K562 (cell line): Measurements from ENCODE around the gene FCGR3A. TPM values are rescaled to one million over a fixed set of nuclear protein-coding genes. Genes with fewer than 3 reads are reported as not detected.
"Not testable (repeated sequence)": the region's sequence is repeated elsewhere in the genome, so short reads cannot be mapped to it uniquely, and the experiment has no call there.

ENCODE experiments used
- ARNT ChIP-seq, 2 experiments: fragments of 450-650 bp; IDR thresholded peaks; 2 replicates each; pipeline ENCODE4 v1.6.1; 2016; ENCODE audit warnings: mild to moderate bottlenecking in 1 of 2
- CSDE1 ChIP-seq, 2 experiments: fragments of 450-650 bp; IDR thresholded peaks; 2 replicates each; pipeline ENCODE4 v1.6.1; 2016; ENCODE audit warnings: mild to moderate bottlenecking in 1 of 2
- FOXK2 ChIP-seq, 2 experiments: fragments of 450-650 bp; IDR thresholded peaks in 1 of 2; conservative IDR thresholded peaks in 1 of 2; 2 replicates each; pipeline ENCODE4 v1.6.1; 2016; ENCODE audit warnings: low read depth in 2 of 2, mild to moderate bottlenecking in 1 of 2
- HDAC1 ChIP-seq, 2 experiments: fragments of 450-650 bp; IDR thresholded peaks; 2 replicates each; pipeline ENCODE4 v1.6.1; 2016 to 2017; ENCODE audit warnings: inconsistent platforms in 1 of 2, mild to moderate bottlenecking in 1 of 2, moderate library complexity in 1 of 2
- HOXB6 ChIP-seq: fragments of 250-450 bp; sonication (Bioruptor Pico); IDR thresholded peaks from 2 replicates; pipeline ENCODE4 v1.5.1; 2022; ENCODE audit warnings: mild to moderate bottlenecking, borderline replicate concordance
- KLF13 ChIP-seq: fragments of 450-650 bp; IDR thresholded peaks from 2 replicates; pipeline ENCODE4 v1.6.1; 2016; ENCODE audit warnings: missing genetic modification characterization, low read depth, mild to moderate bottlenecking, missing compliant biosample characterization, moderate library complexity, borderline replicate concordance
- MTA1 ChIP-seq: fragments of 450-650 bp; IDR thresholded peaks from 2 replicates; pipeline ENCODE4 v1.6.1; 2017; ENCODE audit warnings: borderline replicate concordance
- NBN ChIP-seq: fragments of 450-650 bp; IDR thresholded peaks from 2 replicates; pipeline ENCODE4 v1.6.1; 2016; ENCODE audit warnings: low read depth, mild to moderate bottlenecking
- NCOA2 ChIP-seq, 2 experiments: fragments of 450-650 bp; IDR thresholded peaks; 2 replicates each; pipeline ENCODE4 v1.6.1; 2018; ENCODE audit warnings: mild to moderate bottlenecking in 2 of 2, moderate library complexity in 1 of 2; ENCODE audit not compliant: partially characterized antibody in 2 of 2
- NFIC ChIP-seq: fragments of 450-650 bp; IDR thresholded peaks from 2 replicates; pipeline ENCODE4 v1.6.1; 2017; ENCODE audit warnings: mild to moderate bottlenecking, inconsistent platforms
- RBFOX2 ChIP-seq: fragments of 200-400 bp; formaldehyde crosslinking; IDR thresholded peaks from 2 replicates; pipeline ENCODE4 v1.6.1; 2017; ENCODE audit warnings: low read depth, mild to moderate bottlenecking, low read length, moderate library complexity
- RBM25 ChIP-seq: fragments of 200-400 bp; formaldehyde crosslinking; IDR thresholded peaks from 2 replicates; pipeline ENCODE4 v1.6.1; 2018; ENCODE audit warnings: low read length, low read depth, moderate library complexity; ENCODE audit not compliant: severe bottlenecking
- TEAD4 ChIP-seq, 2 experiments: sonication (generic) in 1 of 2; formaldehyde crosslinking in 1 of 2; IDR thresholded peaks; 2 replicates each; pipeline versions ENCODE4 v1.6.1 to v1.8.0; 2012 to 2022; ENCODE audit warnings: borderline replicate concordance in 1 of 2, inconsistent platforms in 1 of 2, low read length in 1 of 2, mild to moderate bottlenecking in 1 of 2, missing genetic modification reagents in 1 of 2
- ZNF764 ChIP-seq: fragments of 250-450 bp; sonication (Bioruptor Pico); IDR thresholded peaks from 2 replicates; pipeline ENCODE4 v1.4.0; 2020; ENCODE audit warnings: low read depth, mild to moderate bottlenecking, moderate library complexity
- polyA plus RNA-seq, 8 experiments: library from polyadenylated mRNA; depleted of rRNA in 4 of 8; stranded (reverse) in 5 of 8; unstranded in 3 of 8; fragments of >200 nt; fragmentation: Nextera tagmentation in 2 of 8; fragmentation: Illumina TruSeq in 1 of 8; extraction: Ambion mirVana in 2 of 8; extraction: Trizol in 1 of 8; gene quantifications; 2 replicates each; pipeline versions ENCODE4 v1.2.1 to v1.2.3, GENCODE V29; 2011 to 2014; ENCODE audit warnings: inconsistent platforms in 1 of 8, missing spikeins in 1 of 8
- total RNA-seq, 7 experiments: library from RNA; depleted of rRNA in 6 of 7; stranded (reverse); fragments of >200 nt in 6 of 7; fragmentation: Illumina TruSeq in 2 of 7; extraction: Trizol in 2 of 7; gene quantifications; 2 replicates each; pipeline versions ENCODE4 v1.2.1 to v1.2.3, GENCODE V29; 2011 to 2021; ENCODE audit warnings: low replicate concordance in 1 of 7
- TF ChIP-seq, protein P1 (sequence below): sonication (generic); formaldehyde crosslinking; IDR thresholded peaks from 2 replicates; pipeline ENCODE4 v1.9.0; 2022; ENCODE audit warnings: mild to moderate bottlenecking, missing genetic modification reagents
- TF ChIP-seq, protein P2 (sequence below): fragments of 450-650 bp; IDR thresholded peaks from 2 replicates; pipeline ENCODE4 v1.6.1; 2016; ENCODE audit warnings: borderline replicate concordance
- TF ChIP-seq, protein P3 (sequence below): conservative IDR thresholded peaks from 2 replicates; pipeline ENCODE4 v1.6.1; 2011; ENCODE audit warnings: low read depth, mild to moderate bottlenecking, low read length; ENCODE audit not compliant: control insufficient read depth
- TF ChIP-seq, protein P4 (sequence below): IDR thresholded peaks from 3 replicates; pipeline ENCODE4 v1.6.1; 2011; ENCODE audit warnings: borderline replicate concordance, mild to moderate bottlenecking, moderate library complexity; ENCODE audit not compliant: insufficient read length; ENCODE audit errors: extremely low read depth
- TF ChIP-seq, protein P5 (sequence below): sonication (generic); formaldehyde crosslinking; IDR thresholded peaks from 2 replicates; pipeline ENCODE4 v1.8.0; 2022; ENCODE audit warnings: mild to moderate bottlenecking, missing genetic modification reagents

The FCGR3A gene
- total and polyA plus RNA-seq, 9 of the 15 experiments (the other 6 are each of a cell fraction or from before 2014, with no cell fraction given), result 0.04 to 0.29 (median 0.14) TPM; not detected in 3

DNA sequence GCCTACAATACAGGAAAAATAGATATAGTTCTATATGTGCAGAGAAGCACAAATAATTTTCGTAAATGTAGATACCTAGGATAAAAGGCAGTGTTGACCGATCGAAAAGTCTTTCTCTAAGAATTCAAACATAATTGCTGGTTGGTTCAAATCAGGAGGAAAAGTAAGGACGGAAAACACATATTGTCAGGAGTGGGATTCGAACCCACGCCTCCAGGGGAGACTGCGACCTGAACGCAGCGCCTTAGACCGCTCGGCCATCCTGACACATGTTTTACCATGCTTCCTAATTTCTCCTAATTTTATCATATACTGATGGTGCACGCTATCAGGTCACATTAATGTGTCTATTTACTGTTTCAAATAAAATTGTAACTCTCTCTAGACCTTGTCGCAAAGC lies 19.5 kb downstream of the FCGR3A start (continued):
- peak; percentile 37 for TF ChIP-seq RBM25
- TF ChIP-seq ZNF764 (CRISPR knock-in tag), result peak; percentile 66; the same call in 1 of the 2 replicates
- peak; percentile 70 to 74; a peak in 2 of 4 replicates for TF ChIP-seq ARNT (IDR thresholded peaks at IDR 0.05)
- TF ChIP-seq, protein P1, sequence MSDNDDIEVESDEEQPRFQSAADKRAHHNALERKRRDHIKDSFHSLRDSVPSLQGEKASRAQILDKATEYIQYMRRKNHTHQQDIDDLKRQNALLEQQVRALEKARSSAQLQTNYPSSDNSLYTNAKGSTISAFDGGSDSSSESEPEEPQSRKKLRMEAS (CRISPR knock-in tag), result peak; percentile 50
- TF ChIP-seq KLF13 (tag), result peak; percentile 60; the same call in 1 of the 2 replicates
- TF ChIP-seq NBN, result 0 out of 2 replicates have a peak, but pooled peaks have one; percentile 39
- TF ChIP-seq RBFOX2, result peak; percentile 50
- peak in 1 of 2 experiments; percentile 84; a peak in 2 of 4 replicates for TF ChIP-seq CSDE1 (IDR thresholded peaks at IDR 0.05)
- peak; percentile 50 for TF ChIP-seq TEAD4 (IDR thresholded peaks at IDR 0.05; ENCODE audit: low read length)
- TF ChIP-seq TEAD4 (CRISPR knock-in tag; IDR thresholded peaks at IDR 0.05; ENCODE audit: borderline replicate concordance), result not testable (repeated sequence)
- peak in 1 of 2 experiments; percentile 51; a peak in 1 of 4 replicates for TF ChIP-seq HDAC1 (IDR thresholded peaks at IDR 0.05)
- 0 out of 2 replicates have a peak, but pooled peaks have one; percentile 30 for TF ChIP-seq MTA1
- TF ChIP-seq, protein P2, sequence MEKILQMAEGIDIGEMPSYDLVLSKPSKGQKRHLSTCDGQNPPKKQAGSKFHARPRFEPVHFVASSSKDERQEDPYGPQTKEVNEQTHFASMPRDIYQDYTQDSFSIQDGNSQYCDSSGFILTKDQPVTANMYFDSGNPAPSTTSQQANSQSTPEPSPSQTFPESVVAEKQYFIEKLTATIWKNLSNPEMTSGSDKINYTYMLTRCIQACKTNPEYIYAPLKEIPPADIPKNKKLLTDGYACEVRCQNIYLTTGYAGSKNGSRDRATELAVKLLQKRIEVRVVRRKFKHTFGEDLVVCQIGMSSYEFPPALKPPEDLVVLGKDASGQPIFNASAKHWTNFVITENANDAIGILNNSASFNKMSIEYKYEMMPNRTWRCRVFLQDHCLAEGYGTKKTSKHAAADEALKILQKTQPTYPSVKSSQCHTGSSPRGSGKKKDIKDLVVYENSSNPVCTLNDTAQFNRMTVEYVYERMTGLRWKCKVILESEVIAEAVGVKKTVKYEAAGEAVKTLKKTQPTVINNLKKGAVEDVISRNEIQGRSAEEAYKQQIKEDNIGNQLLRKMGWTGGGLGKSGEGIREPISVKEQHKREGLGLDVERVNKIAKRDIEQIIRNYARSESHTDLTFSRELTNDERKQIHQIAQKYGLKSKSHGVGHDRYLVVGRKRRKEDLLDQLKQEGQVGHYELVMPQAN, result 0 out of 2 replicates have a peak, but pooled peaks have one; percentile 31
- TF ChIP-seq, protein P3, sequence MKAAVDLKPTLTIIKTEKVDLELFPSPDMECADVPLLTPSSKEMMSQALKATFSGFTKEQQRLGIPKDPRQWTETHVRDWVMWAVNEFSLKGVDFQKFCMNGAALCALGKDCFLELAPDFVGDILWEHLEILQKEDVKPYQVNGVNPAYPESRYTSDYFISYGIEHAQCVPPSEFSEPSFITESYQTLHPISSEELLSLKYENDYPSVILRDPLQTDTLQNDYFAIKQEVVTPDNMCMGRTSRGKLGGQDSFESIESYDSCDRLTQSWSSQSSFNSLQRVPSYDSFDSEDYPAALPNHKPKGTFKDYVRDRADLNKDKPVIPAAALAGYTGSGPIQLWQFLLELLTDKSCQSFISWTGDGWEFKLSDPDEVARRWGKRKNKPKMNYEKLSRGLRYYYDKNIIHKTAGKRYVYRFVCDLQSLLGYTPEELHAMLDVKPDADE, result peak; percentile 70; the same call in 1 of the 2 replicates
- TF ChIP-seq NFIC, result peak; percentile 76
- TF ChIP-seq, protein P4, sequence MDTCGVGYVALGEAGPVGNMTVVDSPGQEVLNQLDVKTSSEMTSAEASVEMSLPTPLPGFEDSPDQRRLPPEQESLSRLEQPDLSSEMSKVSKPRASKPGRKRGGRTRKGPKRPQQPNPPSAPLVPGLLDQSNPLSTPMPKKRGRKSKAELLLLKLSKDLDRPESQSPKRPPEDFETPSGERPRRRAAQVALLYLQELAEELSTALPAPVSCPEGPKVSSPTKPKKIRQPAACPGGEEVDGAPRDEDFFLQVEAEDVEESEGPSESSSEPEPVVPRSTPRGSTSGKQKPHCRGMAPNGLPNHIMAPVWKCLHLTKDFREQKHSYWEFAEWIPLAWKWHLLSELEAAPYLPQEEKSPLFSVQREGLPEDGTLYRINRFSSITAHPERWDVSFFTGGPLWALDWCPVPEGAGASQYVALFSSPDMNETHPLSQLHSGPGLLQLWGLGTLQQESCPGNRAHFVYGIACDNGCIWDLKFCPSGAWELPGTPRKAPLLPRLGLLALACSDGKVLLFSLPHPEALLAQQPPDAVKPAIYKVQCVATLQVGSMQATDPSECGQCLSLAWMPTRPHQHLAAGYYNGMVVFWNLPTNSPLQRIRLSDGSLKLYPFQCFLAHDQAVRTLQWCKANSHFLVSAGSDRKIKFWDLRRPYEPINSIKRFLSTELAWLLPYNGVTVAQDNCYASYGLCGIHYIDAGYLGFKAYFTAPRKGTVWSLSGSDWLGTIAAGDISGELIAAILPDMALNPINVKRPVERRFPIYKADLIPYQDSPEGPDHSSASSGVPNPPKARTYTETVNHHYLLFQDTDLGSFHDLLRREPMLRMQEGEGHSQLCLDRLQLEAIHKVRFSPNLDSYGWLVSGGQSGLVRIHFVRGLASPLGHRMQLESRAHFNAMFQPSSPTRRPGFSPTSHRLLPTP, result peak; percentile 76
- peak; percentile 36 to 55; a peak in 1 of 4 replicates for TF ChIP-seq FOXK2 (conservative IDR thresholded peaks at IDR 0.05 in 1 of 2, IDR thresholded peaks at IDR 0.05 in 1 of 2; ENCODE audit: low read depth in 2 of 2)
- TF ChIP-seq HOXB6 (CRISPR knock-in tag), result peak; percentile 43; the same call in 1 of the 2 replicates
- TF ChIP-seq, protein P5, sequence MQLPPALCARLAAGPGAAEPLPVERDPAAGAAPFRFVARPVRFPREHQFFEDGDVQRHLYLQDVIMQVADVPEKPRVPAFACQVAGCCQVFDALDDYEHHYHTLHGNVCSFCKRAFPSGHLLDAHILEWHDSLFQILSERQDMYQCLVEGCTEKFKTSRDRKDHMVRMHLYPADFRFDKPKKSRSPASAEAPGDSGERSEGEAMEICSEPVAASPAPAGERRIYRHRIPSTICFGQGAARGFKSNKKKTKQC (CRISPR knock-in tag), result peak; percentile 68; the same call in 1 of the 2 replicates
- peak in 1 of 2 experiments; percentile 84 for TF ChIP-seq NCOA2 (IDR thresholded peaks at IDR 0.05; ENCODE audit: partially characterized antibody in 2 of 2)
